Panc1 (cell line): Measurements from ENCODE around the gene SMIM35. TPM values are rescaled to one million over a fixed set of nuclear protein-coding genes. Genes with fewer than 3 reads are reported as not detected.

Source experiments
- ATAC-seq: fragments of 200-7000 bp; cut with Tn5 transposase; 2 replicates; pipeline ENCODE4 v1.9.1; 2020; ENCODE audit warnings: mild to moderate bottlenecking, moderate library complexity
- BruUV-seq: library from RNA; stranded (reverse); fragments of 400-500 nt; replicated peaks from 2 replicates; lab custom pipeline; 2021; lab: Mats Ljungman, UMichigan
- CTCF ChIA-PET: fragments of 300-600 bp; sonication (Branson Sonifier 250); formaldehyde crosslinking; loops from one replicate; lab custom pipeline; 2022; ENCODE audit warnings: antibody characterized with exemption; lab: Charles Lee
- POLR2A ChIA-PET: fragments of 300-600 bp; sonication (Branson Sonifier 250); formaldehyde crosslinking; loops from one replicate; lab custom pipeline; 2022; ENCODE audit warnings: antibody characterized with exemption; lab: Charles Lee
- DNase-seq: peaks from one replicate; pipeline ENCODE4 v3.0.0-alpha.2; 2010; ENCODE audit warnings: low read depth, low spot score
- H3K27ac ChIP-seq: 2 replicates; pipeline ENCODE4 v1.5.1; 2011; ENCODE audit warnings: mild to moderate bottlenecking, low read length, inconsistent platforms
- H3K27me3 ChIP-seq: fragments of 200-500 bp; sonication (Bioruptor generic); 2 replicates; pipeline ENCODE4 v1.6.0; 2014; ENCODE audit warnings: low read length, inconsistent platforms; ENCODE audit not compliant: control insufficient read depth, insufficient read depth
- H3K36me3 ChIP-seq: fragments of 200-500 bp; sonication (Bioruptor generic); 2 replicates; pipeline ENCODE4 v1.5.1; 2014; ENCODE audit warnings: inconsistent platforms, mild to moderate bottlenecking, low read length, moderate library complexity; ENCODE audit not compliant: control insufficient read depth, insufficient read depth
- H3K4me1 ChIP-seq: 2 replicates; pipeline ENCODE4 v1.5.1; 2011; ENCODE audit warnings: inconsistent platforms, mild to moderate bottlenecking, low read length, moderate library complexity; ENCODE audit not compliant: control insufficient read depth, insufficient read depth
- H3K4me3 ChIP-seq, 2 experiments: 2 replicates each; pipeline ENCODE4 v1.5.1; 2011 to 2012; ENCODE audit warnings: low read depth in 2 of 2, low read length in 2 of 2, mild to moderate bottlenecking in 2 of 2, inconsistent platforms in 1 of 2, moderate library complexity in 1 of 2
- H3K9me3 ChIP-seq: fragments of 200-500 bp; sonication (Bioruptor generic); 2 replicates; pipeline ENCODE4 v1.5.1; 2014; ENCODE audit warnings: low read depth, mild to moderate bottlenecking, inconsistent platforms, low read length, moderate library complexity; ENCODE audit not compliant: control insufficient read depth, insufficient read depth
- POLR2AphosphoS5 ChIP-seq: IDR thresholded peaks from 2 replicates; pipeline ENCODE4 v1.6.1; 2012; ENCODE audit warnings: mild to moderate bottlenecking, low read depth, low read length, moderate library complexity
- SIN3A ChIP-seq: IDR thresholded peaks from 2 replicates; pipeline ENCODE4 v1.6.1; 2012; ENCODE audit warnings: low read depth, mild to moderate bottlenecking, low read length, moderate library complexity, borderline replicate concordance; ENCODE audit not compliant: insufficient read depth
- TCF7L2 ChIP-seq: IDR thresholded peaks from 2 replicates; pipeline ENCODE4 v1.6.1; 2011; ENCODE audit warnings: mild to moderate bottlenecking, low read depth, low read length, inconsistent platforms
- in situ Hi-C: cut with HindIII; loops from 2 replicates; pipeline ENCODE4 v1.10.0; 2016; ENCODE audit warnings: low sequenced_read_pairs, low pct_unique_long_range_greater_than_20kb
- intact Hi-C: fragments of 100-400 bp; cut with micrococcal nuclease; formaldehyde crosslinking; loops from one replicate; pipeline ENCODE4 v1.10.0; 2022; ENCODE audit not compliant: unreplicated experiment
- total RNA-seq: library from RNA; stranded (reverse); gene quantifications from one replicate; pipeline ENCODE4 v1.2.1, GENCODE V29; 2021; ENCODE audit not compliant: unreplicated experiment
- TF ChIP-seq, protein P1 (sequence below): fragments of 450-650 bp; IDR thresholded peaks from 2 replicates; pipeline ENCODE4 v1.5.1; 2017; ENCODE audit warnings: mild to moderate bottlenecking
- TF ChIP-seq, protein P2 (sequence below), 2 experiments: IDR thresholded peaks; 2 replicates each; pipeline ENCODE4 v1.6.1; 2011 to 2012; ENCODE audit warnings: low read depth in 2 of 2, control low read depth in 1 of 2, low read length in 1 of 2, mild to moderate bottlenecking in 1 of 2, moderate library complexity in 1 of 2; ENCODE audit not compliant: insufficient read depth in 1 of 2

Gene SMIM35
- total RNA-seq, 1 experiment from 2014 or later: not detected

DNA sequence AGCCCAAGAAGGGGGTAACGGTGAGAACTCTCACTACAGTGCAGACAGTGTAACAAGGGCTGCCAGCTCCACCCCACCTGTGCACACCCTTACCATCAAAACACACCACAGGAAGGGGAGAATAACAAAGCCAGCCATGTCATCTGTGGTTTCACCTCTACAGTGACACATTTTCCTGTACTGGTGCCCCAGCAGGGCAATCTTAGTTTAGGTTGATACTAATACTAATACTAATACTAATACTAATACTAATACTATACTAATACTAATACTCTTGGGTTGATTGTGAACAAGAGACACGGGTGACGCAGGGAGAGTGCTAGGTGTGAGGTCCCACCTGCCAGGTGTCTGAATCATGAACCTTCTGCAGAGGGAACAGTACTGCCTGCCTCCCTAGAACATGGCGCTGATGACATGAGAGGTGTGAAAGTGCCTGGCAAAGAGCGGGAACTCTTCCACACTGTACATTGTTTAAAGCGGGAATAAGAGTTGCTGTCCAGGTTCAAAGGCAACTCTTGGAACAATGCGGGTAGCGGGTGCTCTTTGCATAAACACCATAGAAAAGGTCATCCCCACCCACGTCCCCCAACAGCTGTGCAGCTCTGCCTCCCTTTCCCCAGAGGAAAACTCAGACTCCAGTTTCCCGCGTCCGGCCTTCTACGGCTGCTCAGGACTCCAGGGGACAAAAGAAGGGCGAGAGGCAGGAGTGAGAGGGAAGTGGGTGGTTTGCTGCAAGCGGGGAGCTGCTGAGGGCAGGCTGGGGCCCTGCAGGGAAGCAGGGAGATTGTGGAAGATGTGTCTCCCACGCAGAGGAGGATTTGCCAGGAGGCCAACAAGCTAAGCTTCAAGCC lies 34.9 kb downstream of the SMIM35 start:
- Histone ChIP-seq H3K9me3 (no peaks in the 10 kb centered on the region), H3K27me3 (peaks cover 9% of the 10 kb centered on the region; the same call in 1 of the 2 replicates), H3K4me1 (no peaks in the 10 kb centered on the region), H3K36me3 (no peaks in the 10 kb centered on the region), H3K4me3 (no peak overlapping the region), H3K27ac (no peak overlapping the region)
- no peak for ATAC-seq
- POLR2A ChIA-PET: no interaction called here
- no peak for DNase-seq
- no TSS peak for BruUV-seq
- intact Hi-C loops (loop anchor here (5.0 kb wide), 1 partner anchor 230 kb away; the partner anchor contains the start of gene FXYD2), in situ Hi-C loops (no loop called here)
- CTCF ChIA-PET: interaction anchor here (0.8 kb wide), 1 partner anchor 105 kb away, joined by 3 read pairs; no protein-coding TSS in a partner anchor
- TF ChIP-seq, protein P1, sequence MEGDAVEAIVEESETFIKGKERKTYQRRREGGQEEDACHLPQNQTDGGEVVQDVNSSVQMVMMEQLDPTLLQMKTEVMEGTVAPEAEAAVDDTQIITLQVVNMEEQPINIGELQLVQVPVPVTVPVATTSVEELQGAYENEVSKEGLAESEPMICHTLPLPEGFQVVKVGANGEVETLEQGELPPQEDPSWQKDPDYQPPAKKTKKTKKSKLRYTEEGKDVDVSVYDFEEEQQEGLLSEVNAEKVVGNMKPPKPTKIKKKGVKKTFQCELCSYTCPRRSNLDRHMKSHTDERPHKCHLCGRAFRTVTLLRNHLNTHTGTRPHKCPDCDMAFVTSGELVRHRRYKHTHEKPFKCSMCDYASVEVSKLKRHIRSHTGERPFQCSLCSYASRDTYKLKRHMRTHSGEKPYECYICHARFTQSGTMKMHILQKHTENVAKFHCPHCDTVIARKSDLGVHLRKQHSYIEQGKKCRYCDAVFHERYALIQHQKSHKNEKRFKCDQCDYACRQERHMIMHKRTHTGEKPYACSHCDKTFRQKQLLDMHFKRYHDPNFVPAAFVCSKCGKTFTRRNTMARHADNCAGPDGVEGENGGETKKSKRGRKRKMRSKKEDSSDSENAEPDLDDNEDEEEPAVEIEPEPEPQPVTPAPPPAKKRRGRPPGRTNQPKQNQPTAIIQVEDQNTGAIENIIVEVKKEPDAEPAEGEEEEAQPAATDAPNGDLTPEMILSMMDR: no peak
- TF ChIP-seq TCF7L2: no peak
- TF ChIP-seq, protein P2, sequence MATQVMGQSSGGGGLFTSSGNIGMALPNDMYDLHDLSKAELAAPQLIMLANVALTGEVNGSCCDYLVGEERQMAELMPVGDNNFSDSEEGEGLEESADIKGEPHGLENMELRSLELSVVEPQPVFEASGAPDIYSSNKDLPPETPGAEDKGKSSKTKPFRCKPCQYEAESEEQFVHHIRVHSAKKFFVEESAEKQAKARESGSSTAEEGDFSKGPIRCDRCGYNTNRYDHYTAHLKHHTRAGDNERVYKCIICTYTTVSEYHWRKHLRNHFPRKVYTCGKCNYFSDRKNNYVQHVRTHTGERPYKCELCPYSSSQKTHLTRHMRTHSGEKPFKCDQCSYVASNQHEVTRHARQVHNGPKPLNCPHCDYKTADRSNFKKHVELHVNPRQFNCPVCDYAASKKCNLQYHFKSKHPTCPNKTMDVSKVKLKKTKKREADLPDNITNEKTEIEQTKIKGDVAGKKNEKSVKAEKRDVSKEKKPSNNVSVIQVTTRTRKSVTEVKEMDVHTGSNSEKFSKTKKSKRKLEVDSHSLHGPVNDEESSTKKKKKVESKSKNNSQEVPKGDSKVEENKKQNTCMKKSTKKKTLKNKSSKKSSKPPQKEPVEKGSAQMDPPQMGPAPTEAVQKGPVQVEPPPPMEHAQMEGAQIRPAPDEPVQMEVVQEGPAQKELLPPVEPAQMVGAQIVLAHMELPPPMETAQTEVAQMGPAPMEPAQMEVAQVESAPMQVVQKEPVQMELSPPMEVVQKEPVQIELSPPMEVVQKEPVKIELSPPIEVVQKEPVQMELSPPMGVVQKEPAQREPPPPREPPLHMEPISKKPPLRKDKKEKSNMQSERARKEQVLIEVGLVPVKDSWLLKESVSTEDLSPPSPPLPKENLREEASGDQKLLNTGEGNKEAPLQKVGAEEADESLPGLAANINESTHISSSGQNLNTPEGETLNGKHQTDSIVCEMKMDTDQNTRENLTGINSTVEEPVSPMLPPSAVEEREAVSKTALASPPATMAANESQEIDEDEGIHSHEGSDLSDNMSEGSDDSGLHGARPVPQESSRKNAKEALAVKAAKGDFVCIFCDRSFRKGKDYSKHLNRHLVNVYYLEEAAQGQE (IDR thresholded peaks at IDR 0.05; ENCODE audit: insufficient read depth in 1 of 2, low read depth in 2 of 2, low read length in 1 of 2): no peak
- TF ChIP-seq POLR2AphosphoS5: no peak
- TF ChIP-seq SIN3A: no peak

DNA sequence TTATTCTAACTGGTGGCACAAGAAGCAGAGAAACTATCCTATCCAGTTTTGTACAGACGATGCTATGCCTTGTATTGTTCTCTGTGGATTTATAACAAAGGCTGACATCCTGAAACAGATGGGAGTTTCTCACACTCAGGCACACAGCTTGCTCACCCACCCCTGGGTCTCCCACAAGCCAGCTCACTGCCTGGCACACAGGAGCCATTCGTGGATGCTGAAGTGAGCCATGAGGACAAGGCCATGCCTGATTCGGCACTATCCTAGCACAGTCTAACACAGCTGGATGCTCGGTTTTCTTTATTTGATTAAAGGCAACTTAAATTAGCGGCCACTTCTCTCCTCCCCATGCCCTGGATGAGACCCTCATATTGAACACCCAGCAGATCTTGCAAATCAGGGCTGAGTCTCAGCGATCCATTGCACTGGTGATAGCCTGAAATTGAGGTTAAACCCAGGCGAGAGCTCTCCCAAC lies 35.6 kb downstream of the SMIM35 start:
- intact Hi-C loops: loop anchor here (5.0 kb wide), 1 partner anchor 229 kb away; the partner anchor contains the start of gene FXYD2
- ChIA-PET CTCF (no interaction called here), POLR2A (no interaction called here)
- no peak for TF ChIP-seq TCF7L2
- no peak for TF ChIP-seq SIN3A
- TF ChIP-seq, protein P1: no peak
- TF ChIP-seq POLR2AphosphoS5: no peak
- TF ChIP-seq, protein P2 (IDR thresholded peaks at IDR 0.05; ENCODE audit: insufficient read depth in 1 of 2, low read depth in 2 of 2, low read length in 1 of 2): no peak
- in situ Hi-C loops: no loop called here
- no peaks in the 10 kb centered on the region for H3K36me3 ChIP-seq
- no peaks in the 10 kb centered on the region for H3K9me3 ChIP-seq
- DNase-seq (no peak), ATAC-seq (no peak)
- H3K27ac ChIP-seq: no peak overlapping the region
- BruUV-seq: no TSS peak
- H3K4me1 ChIP-seq: no peaks in the 10 kb centered on the region
- no peak overlapping the region for H3K4me3 ChIP-seq
- H3K27me3 ChIP-seq: peaks cover 14% of the 10 kb centered on the region
